Lung (tissue), 12 donors: ENCODE data around the gene SPTB. TPM values are rescaled to one million over a fixed set of nuclear protein-coding genes. Genes with fewer than 3 reads are reported as not detected.

Experiments used
- ATAC-seq: fragments of 200-7000 bp; cut with Tn5 transposase; one replicate; pipeline ENCODE4 v1.9.1; 2020; ENCODE audit warnings: moderate number of reproducible peaks; ENCODE audit not compliant: insufficient read depth, low FRiP score
- DNase-seq, 3 donors: peaks; one replicate each; pipeline ENCODE4 v3.0.0-alpha.2; 2013 to 2017
- H3K27ac ChIP-seq, 2 donors: one replicate each; pipeline ENCODE4 v1.5.1; 2013; ENCODE audit warnings: mild to moderate bottlenecking in 2 of 2, moderate library complexity in 2 of 2, control low read depth in 1 of 2, inconsistent platforms in 1 of 2, low read depth in 1 of 2, low read length in 1 of 2
- H3K27me3 ChIP-seq, 3 donors: one replicate each; pipeline ENCODE4 v1.5.1; 2013; ENCODE audit warnings: low read length in 2 of 3; ENCODE audit not compliant: control insufficient read depth in 3 of 3, insufficient read depth in 3 of 3
- H3K36me3 ChIP-seq, 4 donors: one replicate each; pipeline ENCODE4 v1.5.1; 2013; ENCODE audit warnings: low read length in 4 of 4, mild to moderate bottlenecking in 1 of 4, moderate library complexity in 1 of 4; ENCODE audit not compliant: control insufficient read depth in 4 of 4, insufficient read depth in 4 of 4
- H3K4me1 ChIP-seq, 5 donors: one replicate each; pipeline ENCODE4 v1.5.1; 2013; ENCODE audit warnings: low read length in 5 of 5, mild to moderate bottlenecking in 2 of 5, moderate library complexity in 1 of 5; ENCODE audit not compliant: control insufficient read depth in 5 of 5, insufficient read depth in 5 of 5
- H3K4me3 ChIP-seq: one replicate; pipeline ENCODE4 v1.5.1; 2013; ENCODE audit warnings: mild to moderate bottlenecking, control low read depth, moderate library complexity
- H3K9ac ChIP-seq, 2 donors: one replicate each; pipeline ENCODE4 v1.5.1; 2013; ENCODE audit warnings: low read length in 2 of 2, control low read depth in 1 of 2; ENCODE audit not compliant: insufficient read depth in 1 of 2
- H3K9me3 ChIP-seq, 4 donors: one replicate each; pipeline ENCODE4 v1.5.1; 2013; ENCODE audit warnings: low read length in 3 of 4, mild to moderate bottlenecking in 1 of 4, moderate library complexity in 1 of 4; ENCODE audit not compliant: control insufficient read depth in 4 of 4, insufficient read depth in 3 of 4
- WGBS, 2 donors: extraction: QIAGEN DNeasy Blood & Tissue Kit; methylation state at CpG; one replicate each; pipeline ENCODE4 v1.1.7; 2013; 5-methylcytosine and 5-hydroxymethylcytosine counted together
- polyA plus RNA-seq, 2 donors: library from polyadenylated mRNA; stranded (reverse); fragments of 200-250 nt; gene quantifications; one replicate each; pipeline ENCODE4 v1.2.1, GENCODE V29; 2013
- total RNA-seq, 2 donors: library from RNA; depleted of rRNA in 1 of 2; stranded (reverse); fragments of >200 nt in 1 of 2; gene quantifications; one replicate each; pipeline ENCODE4 v1.2.1, GENCODE V29; 2014 to 2021
- TF ChIP-seq, protein P1 (sequence below): IDR thresholded peaks from 2 replicates; pipeline ENCODE4 v1.5.1; 2012; ENCODE audit warnings: mild to moderate bottlenecking; ENCODE audit errors: control extremely low read depth, extremely low read depth
- donor health status: control.
- donor health status: control.
- donor health status: Bipolar disorder and iron deficiency.
- donor health status: healthy.
- donor health status: DM: yes; HTN: yes; CAD: no.

Gene SPTB
- total and polyA plus RNA-seq, 4 donors, result 1.2 to 11.5 (median 2.1) TPM

DNA sequence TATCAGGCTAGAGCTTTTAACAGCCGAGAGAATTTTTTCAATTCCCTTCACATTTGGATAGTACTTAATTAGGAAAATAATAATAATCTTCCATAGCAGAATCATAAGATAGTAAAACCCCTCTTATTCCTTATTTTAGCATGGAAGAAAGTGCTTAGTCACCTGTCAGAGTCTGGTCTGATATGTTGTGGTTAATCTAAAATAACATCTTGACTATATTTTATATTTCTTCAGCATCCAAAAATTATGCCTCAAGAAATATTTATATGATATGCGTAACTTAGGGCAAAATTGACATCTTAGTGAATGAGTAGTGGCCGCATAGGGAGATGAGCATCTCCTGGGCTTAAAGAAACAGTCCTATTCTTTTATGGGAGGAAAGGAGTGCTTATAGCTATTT is 47.3 kb upstream of the SPTB start:
- no peak overlapping the region for H3K9ac ChIP-seq
- H3K4me3 ChIP-seq, result no peak overlapping the region
- WGBS, 2 donors, result 72 to 74% methylated on average over 3 of the region's 3 CpGs
- no peak overlapping the region for H3K27ac ChIP-seq
- H3K36me3 ChIP-seq, result peaks cover 14 to 32% (median 21%) of the 10 kb centered on the region in 4 donors
- ATAC-seq (no peak), DNase-seq (no peak)
- no peaks in the 10 kb centered on the region for H3K27me3 ChIP-seq
- peaks cover 0 to 15% (median 0%) of the 10 kb centered on the region in 5 donors for H3K4me1 ChIP-seq
- H3K9me3 ChIP-seq, result no peaks in the 10 kb centered on the region
- TF ChIP-seq, protein P1, sequence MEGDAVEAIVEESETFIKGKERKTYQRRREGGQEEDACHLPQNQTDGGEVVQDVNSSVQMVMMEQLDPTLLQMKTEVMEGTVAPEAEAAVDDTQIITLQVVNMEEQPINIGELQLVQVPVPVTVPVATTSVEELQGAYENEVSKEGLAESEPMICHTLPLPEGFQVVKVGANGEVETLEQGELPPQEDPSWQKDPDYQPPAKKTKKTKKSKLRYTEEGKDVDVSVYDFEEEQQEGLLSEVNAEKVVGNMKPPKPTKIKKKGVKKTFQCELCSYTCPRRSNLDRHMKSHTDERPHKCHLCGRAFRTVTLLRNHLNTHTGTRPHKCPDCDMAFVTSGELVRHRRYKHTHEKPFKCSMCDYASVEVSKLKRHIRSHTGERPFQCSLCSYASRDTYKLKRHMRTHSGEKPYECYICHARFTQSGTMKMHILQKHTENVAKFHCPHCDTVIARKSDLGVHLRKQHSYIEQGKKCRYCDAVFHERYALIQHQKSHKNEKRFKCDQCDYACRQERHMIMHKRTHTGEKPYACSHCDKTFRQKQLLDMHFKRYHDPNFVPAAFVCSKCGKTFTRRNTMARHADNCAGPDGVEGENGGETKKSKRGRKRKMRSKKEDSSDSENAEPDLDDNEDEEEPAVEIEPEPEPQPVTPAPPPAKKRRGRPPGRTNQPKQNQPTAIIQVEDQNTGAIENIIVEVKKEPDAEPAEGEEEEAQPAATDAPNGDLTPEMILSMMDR, result no peak

DNA sequence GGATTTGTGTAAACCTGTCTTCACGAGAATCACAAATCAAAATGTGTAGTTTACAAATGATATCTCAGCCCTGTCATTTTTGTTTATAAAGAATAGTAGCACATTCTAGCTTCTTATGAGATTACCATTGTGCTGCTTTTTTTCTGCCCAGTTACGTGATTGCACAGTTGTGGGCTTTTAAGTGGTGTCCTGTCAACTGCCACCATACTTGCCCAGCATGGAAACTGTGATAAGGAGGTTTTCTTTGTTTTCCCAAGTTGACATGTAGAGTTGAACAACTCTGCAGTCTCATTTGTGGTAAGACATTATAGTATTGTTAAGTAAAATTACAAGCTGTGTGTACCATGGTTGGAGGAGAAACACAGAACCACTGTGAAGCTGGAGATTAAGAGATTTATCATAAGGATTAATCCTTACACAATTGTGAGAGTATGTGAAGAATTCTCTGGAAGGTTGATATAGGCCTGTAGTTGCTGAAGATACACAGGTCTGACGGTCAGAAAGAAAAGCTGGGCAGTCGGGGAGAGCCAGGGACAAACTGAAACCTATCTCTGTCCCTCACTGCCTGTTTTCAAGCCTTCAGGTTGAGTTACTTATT is 46.8 kb upstream of the SPTB start:
- 68 to 76% methylated on average over 4 of the region's 4 CpGs for WGBS, 2 donors

DNA sequence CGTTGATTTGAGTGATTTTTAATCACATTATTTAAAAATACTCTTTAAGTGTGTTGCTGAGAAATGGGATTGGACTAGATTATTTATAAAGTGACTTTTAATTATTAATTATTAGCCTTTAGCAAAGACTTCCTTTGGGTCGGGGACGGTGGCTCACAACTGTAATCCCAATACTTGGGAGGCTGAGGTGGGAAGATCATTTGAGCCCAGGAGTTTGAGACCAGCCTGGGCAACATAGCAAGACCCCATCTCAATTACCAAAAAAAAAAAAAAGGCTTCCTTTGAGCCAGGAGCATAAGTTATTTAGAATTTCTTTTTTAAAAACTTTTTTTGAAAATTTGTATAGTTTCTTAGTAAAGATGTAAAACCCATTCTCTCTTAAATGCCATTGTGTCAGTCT is 43.3 kb upstream of the SPTB start:
- no peak for ATAC-seq
- DNase-seq, result no peak
- Histone ChIP-seq H3K36me3 (peaks cover 6 to 23% (median 12%) of the 10 kb centered on the region in 4 donors), H3K4me3 (no peak overlapping the region), H3K9me3 (no peaks in the 10 kb centered on the region), H3K27me3 (no peaks in the 10 kb centered on the region), H3K9ac (no peak overlapping the region), H3K27ac (no peak overlapping the region), H3K4me1 (peaks cover 0 to 5% (median 0%) of the 10 kb centered on the region in 5 donors)
- TF ChIP-seq, protein P1, result no peak
- WGBS, 2 donors, result 88 to 92% methylated on average over 3 of the region's 3 CpGs

More for the DNA sequence above, 46.8 kb upstream of the SPTB start:
- H3K9me3 ChIP-seq, result no peaks in the 10 kb centered on the region
- peaks cover 14 to 32% (median 20%) of the 10 kb centered on the region in 4 donors for H3K36me3 ChIP-seq
- H3K27ac ChIP-seq, result no peak overlapping the region
- no peak for ATAC-seq
- no peak for DNase-seq
- TF ChIP-seq, protein P1, result no peak
- H3K27me3 ChIP-seq, result no peaks in the 10 kb centered on the region
- H3K4me1 ChIP-seq, result peaks cover 0 to 15% (median 0%) of the 10 kb centered on the region in 5 donors
- H3K9ac ChIP-seq, result no peak overlapping the region
- no peak overlapping the region for H3K4me3 ChIP-seq

DNA sequence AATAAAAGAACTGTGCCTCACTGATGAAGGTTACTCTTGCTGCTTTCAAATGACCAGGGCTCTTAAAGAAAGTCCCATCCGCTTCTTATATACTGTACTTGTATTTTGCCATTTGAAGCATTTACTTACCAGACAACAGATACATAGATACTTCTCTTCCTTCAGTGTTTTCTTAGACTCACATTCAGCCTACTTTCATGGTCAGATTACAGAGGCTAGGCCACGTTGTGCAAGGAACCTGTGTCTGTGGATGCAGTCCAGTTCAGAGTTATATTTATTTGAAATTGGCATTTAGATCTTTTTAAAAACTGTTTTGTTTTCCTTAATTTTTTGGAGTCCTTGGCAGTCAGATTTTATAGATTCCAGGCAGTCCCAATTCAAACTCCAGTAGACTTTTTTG is 40.8 kb upstream of the SPTB start:
- DNase-seq (no peak), ATAC-seq (no peak)
- H3K36me3 ChIP-seq, result peaks cover 0 to 8% (median 7%) of the 10 kb centered on the region in 4 donors
- peaks cover 0 to 10% (median 5%) of the 10 kb centered on the region in 5 donors for H3K4me1 ChIP-seq
- TF ChIP-seq, protein P1, result no peak
- no peaks in the 10 kb centered on the region for H3K27me3 ChIP-seq
- no peak overlapping the region for H3K9ac ChIP-seq
- no peak overlapping the region for H3K4me3 ChIP-seq
- H3K9me3 ChIP-seq, result no peaks in the 10 kb centered on the region
- H3K27ac ChIP-seq, result no peak overlapping the region
- 53 to 91% methylated on average over 2 of the region's 2 CpGs for WGBS, 2 donors
